T-helper 22 cell (primary cell): ENCODE results near the gene PTPRQ.

Experiments
- DNase-seq: peaks from one replicate; pipeline ENCODE4 v3.0.0-alpha.2; 2020; ENCODE audit warnings: low read depth

Gene PTPRQ

DNA sequence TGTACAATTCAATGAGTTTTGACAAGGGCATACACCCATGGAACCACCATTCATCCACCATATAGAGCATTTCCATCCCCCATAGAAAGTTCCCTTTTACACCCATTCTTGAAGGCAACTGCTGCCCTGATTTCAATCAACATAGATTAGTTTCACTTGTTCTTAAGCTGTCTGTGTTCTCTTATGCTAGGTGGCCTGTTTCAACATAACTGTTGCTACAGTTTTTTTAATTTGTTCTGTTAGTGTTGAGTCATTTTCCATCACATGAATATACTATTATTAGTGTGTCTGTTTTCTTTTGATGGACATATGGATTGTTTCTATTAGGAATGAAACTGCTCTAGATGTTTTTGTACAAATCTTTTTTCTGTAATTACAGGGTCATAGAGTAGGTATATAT is 123.4 kb downstream of the PTPRQ start:
- no peak for DNase-seq

DNA sequence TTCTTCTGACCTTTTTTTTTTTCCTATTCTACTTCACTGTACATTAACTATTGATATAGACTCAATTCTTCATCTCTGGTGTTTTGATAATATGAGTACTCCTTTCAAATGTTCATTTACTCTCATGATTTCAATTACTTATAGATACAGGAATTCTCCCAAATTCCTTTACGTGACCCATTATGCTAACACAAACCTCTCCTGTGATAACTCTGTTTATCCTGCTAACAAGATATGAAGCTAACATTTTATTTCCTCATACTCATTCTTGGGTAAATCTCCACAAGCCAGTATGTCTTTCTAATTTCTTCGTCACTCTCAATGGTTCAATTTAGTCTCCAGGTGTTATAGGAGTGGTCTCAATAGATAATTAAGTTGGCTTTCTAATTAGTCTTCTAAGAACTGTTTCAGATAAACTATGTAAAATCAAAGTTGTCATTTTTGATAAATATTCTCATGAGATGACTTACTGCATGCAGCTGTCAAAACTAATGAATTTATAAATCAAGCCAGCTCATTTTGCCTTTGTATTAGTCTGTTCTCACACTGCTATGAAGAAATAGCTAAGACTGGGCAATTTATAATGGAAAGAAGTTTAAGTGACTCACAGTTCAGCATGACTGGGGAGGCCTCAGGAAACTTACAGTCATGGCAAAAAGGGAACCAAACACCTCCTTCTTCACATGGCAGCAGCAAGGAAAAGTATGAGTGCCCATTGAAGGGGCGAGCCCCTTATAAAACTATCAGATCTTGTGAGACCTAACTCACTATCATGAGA is 132.8 kb downstream of the PTPRQ start:
- DNase-seq: no peak

DNA sequence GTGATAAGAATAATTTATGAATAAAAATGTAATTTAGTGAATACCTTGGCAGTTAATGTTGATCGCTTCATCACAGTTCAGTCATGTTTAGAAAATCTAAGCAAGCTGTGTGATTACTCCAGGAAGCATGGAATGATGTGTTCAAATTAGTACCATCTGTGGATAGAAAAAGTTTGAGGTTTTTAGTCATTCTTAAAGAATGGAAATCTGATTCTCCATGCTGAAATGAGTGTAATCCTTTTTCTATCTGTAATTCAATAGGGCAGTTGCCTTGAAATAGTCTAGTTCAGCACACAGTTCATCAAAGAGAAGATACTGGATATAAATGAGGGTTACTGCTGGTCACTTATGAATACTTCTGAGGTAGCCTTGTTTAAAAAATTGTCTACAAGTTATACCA is 136.2 kb downstream of the PTPRQ start:
- no peak for DNase-seq

DNA sequence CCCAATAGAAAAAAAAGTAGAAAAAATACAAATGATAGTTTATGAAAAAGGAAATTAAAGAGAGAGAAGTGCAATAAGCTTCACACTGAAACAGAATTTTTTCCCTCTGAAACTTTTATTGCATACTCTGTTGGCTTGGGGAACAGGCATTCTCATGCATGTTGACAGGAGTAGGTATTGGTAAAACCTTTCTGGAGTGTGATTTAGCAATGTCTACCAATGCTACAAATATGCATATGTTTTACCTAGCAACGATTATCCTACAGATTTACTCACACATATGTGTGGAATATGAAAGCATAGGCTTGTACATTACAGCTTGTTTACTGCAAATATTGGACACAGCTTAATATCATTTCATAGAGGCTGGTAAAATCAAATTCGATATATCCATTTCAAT is 137.7 kb downstream of the PTPRQ start:
- no peak for DNase-seq

DNA sequence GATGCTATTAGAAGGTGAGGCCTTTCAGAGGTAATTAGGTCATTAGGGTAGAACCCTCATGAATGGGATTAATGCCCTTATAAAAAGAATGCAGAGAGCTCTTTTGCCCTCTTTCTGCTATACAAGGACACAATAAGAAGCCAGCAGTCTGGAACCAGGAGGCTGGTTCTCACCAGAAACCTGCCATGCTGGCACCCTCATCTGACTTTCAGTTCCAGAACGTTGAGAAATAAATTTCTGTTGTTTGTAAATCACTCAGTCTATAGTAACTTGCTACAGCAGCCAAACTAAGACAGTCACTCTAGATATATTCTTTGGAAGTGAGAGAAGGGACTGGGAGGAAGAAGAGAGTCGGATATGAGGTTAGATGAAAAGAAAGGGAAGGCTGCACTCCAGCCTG is 138.4 kb downstream of the PTPRQ start:
- no peak for DNase-seq

DNA sequence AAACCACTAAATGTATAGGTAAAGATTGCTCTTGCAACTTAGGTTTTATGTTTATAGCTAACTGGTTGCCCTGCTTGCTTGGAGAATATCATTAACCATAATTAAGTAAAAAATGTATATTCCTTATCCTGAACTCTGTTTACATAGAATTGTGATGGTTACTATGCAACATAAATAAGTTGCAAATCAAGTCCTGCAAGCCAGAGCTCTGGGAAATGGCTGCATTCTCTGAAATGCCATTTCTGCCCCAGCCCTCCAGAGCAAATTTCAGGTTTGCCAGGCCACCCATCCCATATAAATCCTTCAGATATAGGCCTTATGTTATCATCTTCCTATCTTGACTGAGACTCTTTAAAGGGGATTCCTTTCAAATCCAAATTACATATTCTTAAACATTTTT is 145.0 kb downstream of the PTPRQ start:
- DNase-seq: no peak

DNA sequence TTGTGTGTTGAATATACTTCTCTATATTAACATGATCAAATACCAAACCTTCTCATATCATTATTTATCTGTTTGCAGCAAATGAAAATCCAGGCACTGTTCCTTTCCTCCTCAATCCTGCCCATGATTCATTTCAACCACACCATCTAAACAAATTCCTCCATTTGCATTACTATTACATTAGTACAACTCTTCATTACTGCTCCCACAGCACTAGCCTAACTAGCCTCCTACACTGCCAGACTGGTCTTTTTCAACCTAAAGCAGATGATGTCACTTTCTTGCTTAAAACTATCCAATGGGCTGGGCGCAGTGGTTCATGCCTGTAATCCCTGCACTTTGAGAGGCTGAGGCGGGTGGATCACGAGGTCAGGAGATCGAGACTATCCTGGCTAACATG is 146.1 kb downstream of the PTPRQ start:
- DNase-seq: no peak

DNA sequence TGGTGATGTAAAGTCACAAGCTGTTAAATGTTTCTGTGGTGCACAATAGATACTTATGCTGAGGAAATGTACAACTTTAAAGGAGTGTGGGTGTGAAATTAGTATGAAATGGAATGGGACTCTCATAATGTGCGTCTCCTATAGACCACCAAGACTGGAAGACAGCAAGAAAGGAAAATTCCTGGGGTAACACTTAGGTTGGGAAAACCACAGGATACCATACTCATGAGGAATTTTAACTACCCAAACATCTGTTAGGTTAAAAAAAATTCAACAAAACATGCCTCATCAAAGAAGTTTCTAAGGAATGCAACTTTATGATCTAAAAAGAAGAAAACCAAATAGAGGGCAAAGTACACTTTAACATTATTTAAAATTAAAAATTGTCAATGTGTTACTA is 149.7 kb downstream of the PTPRQ start:
- no peak for DNase-seq

DNA sequence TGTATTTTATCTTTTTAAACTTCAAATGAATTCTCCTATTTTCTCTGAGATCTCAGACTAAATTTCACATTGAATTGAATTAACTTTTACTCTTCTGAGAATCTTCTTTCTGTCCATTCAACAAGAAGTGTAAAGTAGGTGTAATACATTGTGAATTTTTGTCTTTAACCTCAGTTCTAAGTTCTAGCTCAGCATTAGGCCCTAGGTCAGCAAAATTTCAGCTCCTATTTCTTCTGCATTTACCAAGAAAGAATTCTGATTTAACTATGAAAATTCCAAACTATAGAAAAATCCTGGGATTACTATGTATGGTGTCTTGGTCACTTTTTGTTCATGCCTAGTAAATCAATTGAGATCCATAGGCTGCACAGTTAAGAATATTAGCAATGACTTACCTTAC is 152.5 kb downstream of the PTPRQ start:
- no peak for DNase-seq

DNA sequence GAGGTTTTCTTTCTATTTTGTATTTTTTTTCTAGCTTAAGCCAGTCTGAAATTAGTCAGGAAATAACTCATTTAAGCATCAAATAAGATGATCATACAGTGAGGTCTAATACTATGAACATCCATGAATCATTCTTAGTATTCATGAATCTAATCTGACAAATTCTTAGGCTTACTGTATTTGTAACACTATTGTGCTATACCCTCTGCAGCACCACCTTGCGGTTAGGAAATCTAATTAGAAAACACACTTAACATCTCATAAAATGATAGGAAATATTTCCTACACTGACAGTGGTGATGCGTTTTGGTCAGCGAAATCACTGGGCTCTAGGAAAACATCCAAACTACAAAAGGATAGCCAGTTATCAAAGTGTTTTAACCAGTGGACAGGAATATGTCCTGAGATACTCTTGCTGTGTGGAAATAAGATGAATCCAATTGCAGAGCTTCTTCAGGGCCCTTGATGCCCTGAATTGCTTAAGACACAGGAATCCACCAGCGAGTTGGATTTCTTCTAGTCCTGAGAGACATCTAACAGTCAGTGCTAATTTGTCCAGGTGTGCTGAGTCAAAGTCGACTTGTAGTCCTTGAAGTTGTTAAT is 154.1 kb downstream of the PTPRQ start:
- no peak for DNase-seq

DNA sequence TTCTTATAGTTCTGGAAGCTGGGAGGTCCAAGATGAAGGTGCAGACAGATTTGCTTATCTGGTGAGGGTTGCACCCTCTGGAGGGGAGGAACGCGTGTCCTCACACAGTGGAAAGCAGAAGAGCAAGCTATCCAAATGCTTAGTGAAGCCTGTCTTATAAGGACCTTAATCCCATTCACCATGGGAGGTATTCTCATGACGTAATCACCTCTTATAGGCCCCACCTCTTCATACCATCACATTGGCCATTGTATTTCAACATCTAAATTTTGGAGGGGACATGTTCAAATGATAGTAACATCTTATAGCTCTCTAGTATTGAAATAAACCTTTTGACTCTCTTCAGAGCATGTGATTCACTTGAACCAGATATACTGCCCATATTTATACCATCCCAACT is 158.4 kb downstream of the PTPRQ start:
- DNase-seq: no peak

DNA sequence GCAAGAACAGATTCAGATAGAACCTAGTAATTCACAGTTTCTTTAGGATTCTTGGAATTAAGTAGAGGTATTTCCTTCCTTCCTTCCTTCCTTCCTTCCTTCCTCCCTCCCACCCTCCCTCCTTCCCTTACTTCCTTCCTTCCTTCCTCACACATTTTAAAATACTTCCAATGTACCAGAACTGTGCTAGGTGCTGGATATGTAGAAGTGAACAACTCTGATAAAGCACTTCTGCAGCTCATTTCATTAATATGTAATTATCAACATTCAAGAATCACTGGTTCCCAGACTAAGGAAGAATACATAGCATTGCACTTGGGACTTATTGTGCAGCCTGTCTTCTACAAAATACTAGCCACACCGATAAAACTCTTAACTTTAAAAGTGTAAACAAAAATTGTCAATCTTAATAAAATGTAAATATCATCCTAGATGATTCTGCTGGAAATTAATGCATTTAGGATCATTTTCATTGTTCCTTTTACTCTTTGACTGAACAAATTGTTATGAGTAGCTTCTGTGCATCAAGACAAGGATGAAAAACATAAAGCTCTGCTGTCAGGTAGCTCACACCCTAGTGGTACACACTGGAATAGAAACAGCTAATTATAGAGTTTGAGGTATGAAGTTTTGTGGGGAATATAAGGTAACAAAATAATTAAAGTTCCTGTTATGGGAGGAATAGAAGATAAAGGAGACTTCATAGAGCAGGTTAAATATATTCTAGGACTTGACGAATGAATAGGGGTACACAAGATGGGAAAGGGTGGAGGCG is 163.5 kb downstream of the PTPRQ start:
- no peak for DNase-seq

DNA sequence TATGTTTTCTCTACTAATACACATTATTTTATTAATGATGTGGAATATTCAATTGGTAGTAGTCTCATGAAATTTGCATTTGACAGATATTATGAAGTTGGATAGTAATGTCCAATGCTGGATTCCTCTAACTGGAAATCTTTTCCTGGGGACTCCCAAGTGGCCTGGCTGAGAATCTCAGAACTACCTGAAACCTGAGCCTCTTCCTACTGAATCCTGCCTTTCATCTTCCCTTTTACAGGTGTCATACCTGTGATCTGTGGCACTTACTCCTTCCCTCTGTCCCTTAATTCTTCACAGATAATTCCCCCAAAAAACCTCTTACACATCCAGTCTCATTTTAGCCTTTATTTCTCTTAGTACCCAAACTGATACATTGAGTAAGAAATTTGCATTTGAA is 173.7 kb downstream of the PTPRQ start:
- DNase-seq: no peak

DNA sequence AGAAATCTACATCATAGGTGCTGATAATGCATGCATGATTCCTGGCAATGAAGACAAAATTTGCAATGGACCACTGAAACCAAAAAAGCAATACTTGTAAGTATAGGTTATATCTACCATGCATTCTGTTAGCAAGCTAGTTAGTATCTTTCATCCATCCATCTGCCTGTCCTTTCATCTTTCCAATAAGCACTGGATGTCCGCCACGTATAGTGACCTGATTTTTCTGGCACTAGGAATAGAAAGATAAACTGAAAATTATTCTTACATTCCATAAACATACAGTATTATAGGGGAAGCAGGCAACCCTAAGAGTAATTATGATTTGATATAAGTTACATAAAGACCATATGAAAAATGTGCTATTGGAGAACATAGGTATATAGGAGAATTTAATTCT is 176.2 kb downstream of the PTPRQ start:
- no peak for DNase-seq

DNA sequence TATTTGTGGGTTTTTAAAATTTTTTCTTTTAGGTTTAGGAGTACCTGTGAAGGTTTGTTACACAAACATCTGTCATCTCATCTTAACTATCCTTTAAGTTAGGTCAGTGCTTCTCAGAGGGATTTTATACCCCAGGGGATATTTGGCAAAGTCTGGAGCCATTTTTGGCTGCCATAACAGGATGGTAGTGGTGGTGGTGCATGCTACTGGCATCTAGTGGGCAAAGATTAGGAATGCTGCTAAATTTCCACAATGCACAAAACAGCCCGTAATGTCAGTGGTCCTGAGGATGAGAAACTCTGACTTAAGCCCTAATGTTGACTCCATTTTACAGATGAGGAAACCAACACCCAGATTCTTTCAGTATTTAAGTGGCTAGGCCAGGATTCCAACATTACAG is 178.2 kb downstream of the PTPRQ start:
- no peak for DNase-seq

DNA sequence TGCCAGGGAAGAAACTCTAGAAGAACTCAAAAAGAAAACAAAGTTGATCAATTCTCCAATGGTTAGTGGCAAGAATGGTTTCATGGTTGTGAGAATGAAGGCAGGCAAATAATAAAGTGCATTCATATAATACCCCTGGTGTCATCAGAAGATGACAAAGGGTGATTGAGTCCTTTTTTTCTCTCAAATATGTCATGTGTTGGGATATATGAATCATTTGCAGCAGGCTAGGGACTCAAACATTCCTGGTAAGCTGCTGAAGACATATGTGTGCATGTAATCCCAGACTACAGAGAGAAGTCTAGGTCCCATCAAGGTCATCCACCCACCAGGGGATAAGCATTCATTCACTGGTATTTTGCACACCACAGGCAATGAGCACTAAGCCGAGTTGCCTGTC is 181.0 kb downstream of the PTPRQ start:
- no peak for DNase-seq

DNA sequence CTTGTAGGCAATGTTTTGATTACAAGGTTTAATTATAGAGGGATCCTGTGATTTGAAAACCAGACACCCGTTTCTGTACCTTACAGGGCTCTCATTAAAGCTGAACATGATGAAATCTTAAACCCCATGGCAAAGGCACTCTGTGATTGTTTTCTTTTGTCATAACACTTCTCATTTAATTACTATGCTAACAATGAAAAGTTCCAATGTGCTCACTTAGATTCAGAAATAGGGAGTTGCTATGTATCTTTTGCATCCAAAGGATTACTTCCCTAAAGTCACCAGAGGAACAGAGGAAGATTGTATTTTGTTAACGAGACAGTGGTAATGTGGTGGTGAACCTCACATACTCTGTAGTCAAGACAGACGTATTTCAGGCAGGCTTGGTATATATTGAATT is 181.9 kb downstream of the PTPRQ start:
- no peak for DNase-seq

DNA sequence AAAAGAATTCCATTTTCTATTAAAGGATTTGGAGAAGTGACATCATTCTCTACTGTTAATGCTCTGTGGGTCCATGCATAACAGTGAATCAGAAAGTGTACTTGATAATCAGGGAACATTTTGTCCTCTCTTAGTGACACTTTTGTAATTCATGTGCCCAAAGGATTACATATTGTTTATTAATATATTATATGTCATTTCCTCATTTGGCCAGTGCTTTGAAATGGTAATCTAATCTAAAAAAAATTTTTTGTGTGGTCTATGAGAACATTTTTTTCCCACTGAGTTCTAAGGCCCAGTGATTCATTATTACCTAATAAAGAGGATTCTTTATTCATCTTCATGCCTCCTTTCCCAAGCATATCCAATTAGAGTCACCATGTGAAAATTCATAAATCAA is 183.7 kb downstream of the PTPRQ start:
- no peak for DNase-seq

DNA sequence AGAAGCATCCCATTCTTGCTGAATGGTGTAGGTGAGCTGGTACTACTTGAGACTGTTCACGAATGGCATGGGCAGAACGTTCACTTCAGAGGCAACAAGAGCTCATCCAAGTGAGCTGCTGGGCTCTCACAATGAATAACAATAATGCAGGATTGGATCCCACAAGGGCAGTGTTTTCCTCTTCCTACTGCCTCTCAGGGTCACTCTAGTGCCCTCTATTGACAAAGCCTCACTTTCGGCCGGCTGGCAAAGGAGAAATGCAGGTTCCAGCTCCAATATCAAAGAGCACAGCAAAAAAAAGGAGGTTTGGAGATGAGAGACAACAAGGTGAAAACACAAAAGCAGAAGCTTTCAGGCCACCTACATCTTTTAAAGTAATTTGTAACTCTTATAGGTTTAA is 188.8 kb downstream of the PTPRQ start:
- DNase-seq: no peak

DNA sequence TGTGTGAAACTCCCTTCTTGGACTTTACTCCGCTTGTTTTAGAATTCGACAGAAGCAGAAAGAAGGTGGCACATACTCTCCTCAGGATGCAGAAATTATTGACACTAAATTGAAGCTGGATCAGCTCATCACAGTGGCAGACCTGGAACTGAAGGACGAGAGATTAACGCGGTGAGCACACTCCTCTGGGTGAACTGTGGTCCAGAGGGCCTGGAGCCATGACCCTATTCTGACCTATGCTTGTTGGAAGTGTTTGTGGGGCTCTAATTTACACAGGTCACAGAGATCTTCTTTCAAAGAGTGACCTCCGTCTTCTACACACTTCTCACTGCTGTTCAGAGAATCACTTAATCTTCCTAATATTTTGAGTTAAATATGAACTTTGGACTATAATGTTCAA is 190.9 kb downstream of the PTPRQ start:
- no peak for DNase-seq

DNA sequence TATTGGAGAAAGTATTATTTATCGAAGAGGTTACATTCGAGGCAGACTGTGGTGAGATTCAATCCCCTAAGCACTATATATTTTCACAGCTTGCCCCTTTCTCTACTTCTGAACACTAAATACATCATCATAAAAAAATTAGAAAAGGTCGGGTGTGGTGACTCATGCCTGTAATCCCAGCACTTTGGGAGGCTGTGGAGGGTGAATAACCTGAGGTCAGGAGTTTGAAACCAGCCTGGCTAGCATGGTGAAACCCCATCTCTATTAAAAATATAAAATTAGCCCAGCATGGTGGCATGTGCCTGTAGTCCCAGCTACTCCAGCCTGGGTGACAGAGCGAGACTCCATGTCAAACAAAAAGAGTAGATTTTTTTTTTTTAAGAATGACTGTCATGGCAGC is 192.8 kb downstream of the PTPRQ start:
- no peak for DNase-seq

DNA sequence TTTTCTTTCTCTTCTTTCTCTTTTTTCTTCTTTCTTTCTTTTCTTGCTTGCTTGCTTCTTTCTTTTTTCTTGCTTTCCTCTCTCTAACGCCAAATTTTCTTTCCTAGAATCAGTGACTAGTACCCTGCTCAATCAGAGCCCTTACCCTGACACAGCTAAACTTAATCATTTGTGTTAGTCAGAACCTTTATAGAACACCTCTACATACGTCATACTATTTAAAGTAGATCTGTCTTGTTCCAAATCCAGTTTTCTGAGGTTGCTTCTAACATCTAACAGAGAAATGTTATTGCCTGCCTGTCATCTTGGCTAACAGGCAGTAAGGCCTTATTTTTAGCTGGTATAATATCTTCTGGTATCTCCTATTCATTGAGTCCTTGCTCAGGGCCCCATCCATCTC is 197.9 kb downstream of the PTPRQ start:
- no peak for DNase-seq

DNA sequence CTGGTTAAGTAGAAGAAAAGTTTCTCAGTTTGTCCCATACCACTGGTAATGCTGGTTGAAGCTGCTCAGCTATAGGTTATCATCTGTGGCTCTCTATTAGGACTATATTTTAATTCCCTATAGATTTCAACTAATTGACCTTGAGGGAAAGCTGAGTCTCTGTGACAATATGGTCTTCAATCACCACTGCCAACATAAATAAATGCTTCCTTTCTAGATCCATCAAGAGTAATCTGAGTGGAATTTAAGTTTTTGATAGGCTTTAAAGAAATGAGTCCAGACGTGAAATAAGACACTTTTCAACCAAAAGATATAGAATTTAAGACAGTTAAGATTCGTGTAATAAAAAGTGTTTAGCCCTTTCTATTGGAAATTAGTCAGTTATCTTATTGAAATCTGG is 199.9 kb downstream of the PTPRQ start:
- no peak for DNase-seq
